RPMI7951 (cell line): ENCODE data around the gene HS6ST1. TPM values are rescaled to one million over a fixed set of nuclear protein-coding genes. Genes with fewer than 3 reads are reported as not detected.

Experiments
- DNase-seq: peaks from one replicate; pipeline ENCODE4 v3.0.0-alpha.2; 2012; ENCODE audit warnings: low read depth
- total RNA-seq: library from RNA; depleted of rRNA; stranded (reverse); fragments of >200 nt; shearing (Covaris generic); gene quantifications from 2 replicates; pipeline ENCODE4 v1.2.3, GENCODE V29; 2014

The HS6ST1 gene
- total RNA-seq, 1 experiment from 2014 or later = 2.9 TPM

- no peak for DNase-seq
Observed at GRCh38 chr2:128348701-128349100, 30.0 kb upstream of the HS6ST1 start.

DNA sequence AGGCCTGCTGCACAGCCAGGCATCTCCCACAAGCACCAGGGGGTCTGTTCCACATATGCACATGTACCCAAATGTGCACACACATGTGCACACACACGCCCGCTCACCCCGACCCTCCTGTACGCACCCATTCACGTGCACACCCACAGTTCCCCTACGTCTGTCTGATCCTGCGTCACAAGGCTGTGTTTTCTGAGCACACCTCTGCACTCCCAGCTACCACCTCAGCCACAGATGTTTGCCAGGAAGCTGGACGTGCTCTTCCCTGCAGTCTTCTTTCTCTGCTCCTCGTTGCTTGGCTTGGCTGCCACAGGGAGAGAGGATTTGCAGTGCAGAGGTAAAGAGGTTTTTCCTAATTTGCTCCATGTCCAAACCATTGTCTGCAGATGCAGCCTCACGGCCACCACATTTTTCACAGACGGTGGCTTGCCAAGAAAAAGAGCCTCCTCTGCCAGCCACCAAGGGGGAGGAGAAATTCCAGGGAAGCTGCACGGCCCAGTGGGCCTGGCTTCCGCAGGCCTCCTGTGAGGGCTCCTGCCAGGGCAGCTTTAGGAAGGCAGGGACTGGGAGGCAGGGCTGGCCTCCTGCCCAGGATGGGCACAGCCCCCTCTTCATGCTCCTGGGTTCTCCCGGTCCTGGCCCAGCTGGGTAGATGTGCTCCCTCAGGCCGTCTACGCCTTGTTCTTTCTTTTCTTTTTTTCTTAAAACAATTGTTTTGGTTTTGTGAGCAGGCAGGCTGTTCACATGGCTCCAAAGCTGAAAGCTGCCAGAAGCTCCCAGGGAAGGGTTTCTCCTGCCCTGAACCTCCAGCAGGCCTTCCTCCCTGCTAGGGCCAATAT, 29.3 kb upstream of the HS6ST1 start:
- peak; percentile 15 for DNase-seq

- DNase-seq = no peak
Observed at GRCh38 chr2:128347171-128347558, 28.5 kb upstream of the HS6ST1 start.

- no peak for DNase-seq
Observed at GRCh38 chr2:128346291-128347170, 27.9 kb upstream of the HS6ST1 start.

- no peak for DNase-seq
Observed at GRCh38 chr2:128345436-128346165, 26.9 kb upstream of the HS6ST1 start.

- no peak for DNase-seq
Observed at GRCh38 chr2:128344101-128344500, 25.4 kb upstream of the HS6ST1 start.

- DNase-seq = no peak
Observed at GRCh38 chr2:128343459-128343858, 24.8 kb upstream of the HS6ST1 start.

DNA sequence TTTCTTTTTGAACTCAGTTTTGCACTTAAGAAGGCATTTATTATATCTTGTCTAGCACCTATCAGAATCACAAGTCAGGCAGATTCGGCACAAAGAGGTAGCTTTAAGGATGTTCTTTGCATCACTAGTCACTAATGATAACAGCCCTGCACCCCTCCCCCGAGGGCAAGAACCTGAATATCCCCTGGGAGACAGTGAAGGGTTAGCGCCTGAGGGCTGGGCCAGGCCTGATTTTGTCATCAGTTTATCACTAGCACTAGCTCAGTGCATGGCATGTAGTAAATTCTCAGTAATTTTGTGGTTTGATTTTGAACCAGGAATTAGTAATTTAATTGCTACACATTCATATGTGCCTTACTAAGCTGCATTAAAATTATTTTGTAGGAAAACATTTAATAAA, 23.9 kb upstream of the HS6ST1 start:
- DNase-seq = no peak

GRCh38 chr2:128341621-128342020, 23.0 kb upstream of the HS6ST1 start:
- no peak for DNase-seq

- no peak for DNase-seq
Observed at GRCh38 chr2:128332091-128332634, 13.5 kb upstream of the HS6ST1 start.

GRCh38 chr2:128330583-128330982, 11.9 kb upstream of the HS6ST1 start:
- DNase-seq = no peak

GRCh38 chr2:128329607-128330006, 10.9 kb upstream of the HS6ST1 start:
- DNase-seq = no peak

- DNase-seq = no peak
Observed at GRCh38 chr2:128327180-128327964, 8.7 kb upstream of the HS6ST1 start.

DNA sequence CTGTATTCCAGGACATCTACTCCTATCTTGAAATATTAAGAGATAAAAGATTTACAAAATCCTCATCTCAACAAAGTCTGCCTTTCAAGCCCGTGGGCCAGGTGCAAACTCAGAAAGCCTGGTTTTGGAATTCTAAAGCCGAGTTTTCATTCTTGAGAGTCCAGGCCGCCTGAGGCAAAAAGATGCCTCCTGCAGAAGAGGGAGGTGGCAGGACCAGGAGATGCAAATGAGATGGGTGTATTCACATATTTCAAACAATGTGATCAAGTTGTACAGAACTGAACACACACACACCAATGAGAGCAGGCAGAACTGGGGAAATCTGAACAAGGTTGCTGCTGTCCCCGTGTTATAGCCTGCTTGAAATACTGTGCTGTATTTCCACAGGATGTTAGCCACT, 7.7 kb upstream of the HS6ST1 start:
- no peak for DNase-seq

- DNase-seq = no peak
Observed at GRCh38 chr2:128325611-128326181, 7.0 kb upstream of the HS6ST1 start.

GRCh38 chr2:128324897-128325410, 6.3 kb upstream of the HS6ST1 start:
- no peak for DNase-seq

DNA sequence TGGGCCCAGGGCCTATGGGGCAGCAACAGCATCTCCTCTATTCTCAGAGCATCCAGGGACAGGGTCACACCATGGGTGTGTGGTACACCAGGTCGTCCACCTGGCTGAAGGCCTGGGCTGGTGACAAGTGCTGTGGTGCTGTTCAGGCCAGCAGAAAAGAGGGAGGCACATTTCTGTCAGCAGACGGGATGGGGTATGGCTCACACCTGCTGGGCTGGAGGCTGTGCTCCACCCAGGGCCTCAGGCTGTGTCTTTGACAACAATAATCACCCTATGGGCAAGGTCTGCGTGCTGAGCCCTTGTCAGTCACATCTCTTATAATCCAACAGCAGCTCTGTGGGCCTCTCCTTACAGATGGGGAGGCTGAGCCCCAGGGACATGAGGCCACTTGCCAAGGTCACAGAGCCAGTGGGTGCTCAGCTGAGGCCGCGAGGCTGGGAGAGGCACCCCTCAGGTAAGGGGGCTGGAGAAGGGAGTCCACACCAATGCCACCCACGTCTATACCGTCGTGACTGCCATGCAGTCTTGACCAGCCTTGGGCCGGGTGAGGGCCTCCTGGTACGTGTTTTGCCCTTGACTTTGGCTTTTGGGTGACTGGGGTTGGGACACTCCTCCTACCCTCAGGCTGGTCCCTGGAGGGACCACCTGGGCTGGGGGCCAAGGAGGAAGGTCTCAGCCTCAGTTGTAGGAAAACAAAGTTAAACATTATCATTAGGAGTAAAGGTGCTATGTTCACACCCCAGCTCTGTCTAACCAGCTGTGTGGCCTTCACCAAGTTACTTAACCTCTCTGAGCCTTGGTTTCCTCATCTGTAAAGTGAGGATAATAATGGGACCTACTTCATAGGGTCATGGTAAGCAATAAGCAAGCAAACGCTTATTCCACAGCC, 5.6 kb upstream of the HS6ST1 start:
- DNase-seq = no peak

DNA sequence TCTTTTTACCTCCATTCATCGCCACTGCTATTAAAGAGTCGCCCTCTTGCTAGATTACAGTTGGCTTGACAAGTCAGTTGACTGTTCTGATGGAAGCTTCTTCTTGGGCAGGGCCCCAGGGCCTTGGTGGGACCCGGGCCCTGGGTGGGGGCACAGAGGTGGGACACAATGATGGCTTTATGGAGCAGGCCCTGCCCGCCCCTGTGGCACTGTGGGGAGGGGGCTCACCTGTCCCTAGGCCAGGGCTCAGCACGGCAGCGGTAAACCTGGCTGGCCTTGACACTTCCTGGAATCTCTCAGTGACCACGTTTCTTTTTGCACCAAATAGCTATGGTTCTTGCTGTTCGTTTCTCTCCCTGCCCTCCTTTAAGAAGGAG, 4.9 kb upstream of the HS6ST1 start:
- DNase-seq = no peak

GRCh38 chr2:128322715-128323554, 4.3 kb upstream of the HS6ST1 start:
- no peak for DNase-seq
